ENCODE measurements around the gene MED15.
"Not testable (repeated sequence)": the region's sequence is repeated elsewhere in the genome, so short reads cannot be mapped to it uniquely, and the experiment has no call there.

MED15 gene

DNA sequence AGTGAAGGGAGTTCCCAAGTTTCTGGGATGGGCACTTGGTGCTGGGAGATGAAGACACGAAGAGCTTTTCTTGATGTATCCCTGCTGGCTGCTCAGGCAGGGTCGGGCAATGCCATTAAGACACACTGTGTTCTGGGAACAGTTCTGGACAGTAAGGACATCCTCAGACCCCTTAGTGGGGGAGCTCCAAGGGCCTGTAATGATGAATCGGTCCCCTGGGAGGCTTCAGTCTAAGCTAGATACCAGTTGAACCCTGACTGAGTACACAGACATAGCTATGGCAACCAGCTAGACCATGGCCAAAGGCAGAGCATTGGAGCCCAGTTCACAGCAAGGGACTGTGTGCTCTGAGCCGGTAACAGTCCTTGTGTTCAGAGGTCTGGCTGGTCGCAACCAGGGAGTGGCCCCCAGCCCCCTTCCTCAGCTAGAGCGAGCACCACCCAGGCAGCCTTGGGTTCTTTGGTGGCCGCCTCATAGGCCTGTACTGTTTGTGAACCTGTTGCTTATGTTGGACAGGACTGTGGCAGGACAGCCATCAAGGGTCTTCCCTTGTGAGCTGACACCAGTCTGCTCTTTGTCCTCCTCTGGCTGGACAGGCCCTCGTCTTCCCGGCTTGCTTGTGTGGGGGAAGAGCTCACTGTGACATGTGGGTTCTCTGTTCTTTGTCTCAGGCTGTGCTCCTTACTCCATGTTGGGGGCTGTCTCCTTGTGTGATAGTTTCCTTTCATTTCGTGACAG, 25.0 kb downstream of the MED15 start:
- no peaks in the 10 kb centered on the region for H3K9me3 ChIP-seq (ENCODE audit: control insufficient read depth in 2 of 2, low read length in 2 of 2)
- H3K4me3 ChIP-seq (ENCODE audit: low read length in 2 of 2): no peak overlapping the region
- H3K27me3 ChIP-seq (ENCODE audit: control insufficient read depth in 2 of 2, insufficient read depth in 2 of 2, low read length in 2 of 2): no peaks in the 10 kb centered on the region
- peaks cover 28 to 30% of the 10 kb centered on the region in 2 donors for H3K4me1 ChIP-seq (ENCODE audit: control insufficient read depth in 2 of 2, insufficient read depth in 2 of 2, low read length in 2 of 2)
- peaks cover 18 to 32% of the 10 kb centered on the region in 2 donors for H3K36me3 ChIP-seq (ENCODE audit: control insufficient read depth in 2 of 2, insufficient read depth in 2 of 2, low read length in 2 of 2)
- H3K9ac ChIP-seq (ENCODE audit: low read depth in 1 of 2, low read length in 2 of 2): peak overlapping the region in 1 of 2 donors; percentile 62
- H3K27ac ChIP-seq (ENCODE audit: low read depth in 2 of 2, low read length in 2 of 2): peak overlapping the region; percentile 76 to 81

DNA sequence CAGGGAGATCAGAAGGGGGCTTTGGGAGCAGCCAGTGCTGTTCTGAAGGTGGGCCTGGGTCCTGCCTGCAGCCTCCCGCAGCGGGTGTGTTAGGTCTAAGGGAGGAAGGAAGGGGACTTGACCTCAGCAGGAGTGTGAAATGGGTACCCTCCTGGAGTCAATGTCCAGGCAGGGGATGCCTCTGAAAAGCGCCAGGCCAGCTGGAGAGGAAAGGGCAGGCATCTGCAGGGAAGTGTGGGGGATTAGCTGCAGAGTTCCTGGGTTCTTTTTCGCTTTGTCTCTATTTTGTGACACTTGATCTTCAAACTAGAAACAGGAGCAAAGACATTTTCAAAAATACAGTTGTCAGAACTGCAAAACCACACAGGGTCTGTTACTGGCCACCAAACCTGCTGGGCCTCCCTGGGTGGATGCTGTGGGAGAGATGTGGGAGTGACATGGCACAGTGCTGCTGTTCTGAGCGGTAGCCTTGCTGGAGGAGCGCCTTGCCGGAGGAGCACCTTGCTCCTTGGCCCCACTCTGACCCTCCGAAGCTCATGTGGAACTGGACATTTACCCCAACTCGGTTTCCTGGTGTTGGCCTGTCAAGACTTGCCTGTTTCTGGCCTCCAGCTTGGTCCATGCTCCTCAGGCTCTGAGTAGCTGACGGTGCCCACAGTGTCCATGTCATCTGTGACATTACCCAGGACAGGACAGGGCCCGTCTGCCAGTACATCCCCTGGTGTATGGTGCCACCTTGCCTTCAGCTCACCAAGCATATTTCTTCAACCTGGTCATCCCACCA, 25.9 kb downstream of the MED15 start:
- Histone ChIP-seq H3K27ac (ENCODE audit: low read depth in 2 of 2, low read length in 2 of 2) (no peak overlapping the region), H3K27me3 (ENCODE audit: control insufficient read depth in 2 of 2, insufficient read depth in 2 of 2, low read length in 2 of 2) (no peaks in the 10 kb centered on the region), H3K36me3 (ENCODE audit: control insufficient read depth in 2 of 2, insufficient read depth in 2 of 2, low read length in 2 of 2) (peaks cover 19 to 34% of the 10 kb centered on the region in 2 donors), H3K4me1 (ENCODE audit: control insufficient read depth in 2 of 2, insufficient read depth in 2 of 2, low read length in 2 of 2) (peaks cover 28 to 30% of the 10 kb centered on the region in 2 donors), H3K9ac (ENCODE audit: low read depth in 1 of 2, low read length in 2 of 2) (no peak overlapping the region), H3K4me3 (ENCODE audit: low read length in 2 of 2) (no peak overlapping the region), H3K9me3 (ENCODE audit: control insufficient read depth in 2 of 2, low read length in 2 of 2) (no peaks in the 10 kb centered on the region)

DNA sequence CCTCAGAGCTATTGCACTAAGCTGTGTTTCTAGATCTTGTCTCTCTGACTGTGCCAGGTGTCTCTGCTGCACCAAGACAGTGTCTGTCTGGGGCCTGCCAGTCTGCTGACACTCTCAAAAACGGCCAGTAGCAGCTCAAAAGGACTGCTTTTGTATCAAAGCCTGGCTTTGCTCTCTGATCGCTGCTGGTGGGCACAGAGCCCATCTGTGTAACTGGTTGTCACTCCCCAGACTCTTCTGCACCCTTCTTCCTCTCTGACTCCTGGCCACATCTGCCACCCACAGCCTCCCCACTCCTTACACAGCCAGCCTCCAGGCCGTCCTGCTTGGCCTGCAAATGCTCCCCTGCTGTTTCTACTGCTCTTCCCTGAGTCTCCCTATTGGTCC, 26.5 kb downstream of the MED15 start:
- Histone ChIP-seq H3K36me3 (ENCODE audit: control insufficient read depth in 2 of 2, insufficient read depth in 2 of 2, low read length in 2 of 2) (peaks cover 15 to 29% of the 10 kb centered on the region in 2 donors), H3K4me1 (ENCODE audit: control insufficient read depth in 2 of 2, insufficient read depth in 2 of 2, low read length in 2 of 2) (peaks cover 28 to 30% of the 10 kb centered on the region in 2 donors), H3K27me3 (ENCODE audit: control insufficient read depth in 2 of 2, insufficient read depth in 2 of 2, low read length in 2 of 2) (no peaks in the 10 kb centered on the region), H3K4me3 (ENCODE audit: low read length in 2 of 2) (no peak overlapping the region), H3K9me3 (ENCODE audit: control insufficient read depth in 2 of 2, low read length in 2 of 2) (no peaks in the 10 kb centered on the region), H3K27ac (ENCODE audit: low read depth in 2 of 2, low read length in 2 of 2) (no peak overlapping the region), H3K9ac (ENCODE audit: low read depth in 1 of 2, low read length in 2 of 2) (no peak overlapping the region)

DNA sequence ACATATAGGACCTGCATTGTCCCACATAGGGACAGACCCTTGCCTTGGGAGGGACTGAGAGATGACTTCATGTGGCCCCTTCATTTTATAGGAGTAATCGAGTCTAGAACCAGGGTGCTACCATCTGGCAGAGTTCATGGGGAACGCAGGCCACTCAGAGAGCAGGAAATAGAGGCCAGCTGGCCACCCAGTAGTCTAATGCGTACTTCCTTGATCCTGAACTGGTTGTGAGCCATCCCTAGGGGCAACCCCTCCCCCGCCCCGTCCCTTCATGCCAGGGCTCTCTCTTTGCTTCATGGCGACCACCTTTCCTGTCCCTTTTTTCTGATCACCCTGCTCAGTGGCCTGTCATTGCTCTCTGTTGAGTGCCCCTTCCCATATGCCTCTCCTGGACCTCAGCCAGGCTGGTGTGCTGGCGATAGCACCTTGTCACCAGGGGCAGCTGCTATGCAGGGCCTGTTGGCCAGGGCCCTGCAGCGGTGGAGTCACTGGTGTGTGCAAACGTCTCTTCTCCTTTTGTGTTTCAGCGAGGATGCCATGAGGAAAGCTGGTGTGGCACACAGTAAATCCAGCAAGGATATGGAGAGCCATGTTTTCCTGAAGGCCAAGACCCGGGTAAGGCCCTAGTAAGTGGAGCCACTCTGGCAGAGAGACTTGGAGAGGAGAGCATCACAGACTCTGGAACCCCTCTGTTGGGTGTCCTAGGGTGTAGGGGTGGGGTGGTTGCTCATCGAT, 29.3 kb downstream of the MED15 start:
- Histone ChIP-seq H3K27ac (ENCODE audit: low read depth in 2 of 2, low read length in 2 of 2) (no peak overlapping the region), H3K4me1 (ENCODE audit: control insufficient read depth in 2 of 2, insufficient read depth in 2 of 2, low read length in 2 of 2) (peaks cover 8 to 9% of the 10 kb centered on the region in 2 donors), H3K9ac (ENCODE audit: low read depth in 1 of 2, low read length in 2 of 2) (no peak overlapping the region), H3K4me3 (ENCODE audit: low read length in 2 of 2) (no peak overlapping the region), H3K36me3 (ENCODE audit: control insufficient read depth in 2 of 2, insufficient read depth in 2 of 2, low read length in 2 of 2) (peaks cover 15 to 35% of the 10 kb centered on the region in 2 donors), H3K9me3 (ENCODE audit: control insufficient read depth in 2 of 2, low read length in 2 of 2) (no peaks in the 10 kb centered on the region), H3K27me3 (ENCODE audit: control insufficient read depth in 2 of 2, insufficient read depth in 2 of 2, low read length in 2 of 2) (no peaks in the 10 kb centered on the region)

DNA sequence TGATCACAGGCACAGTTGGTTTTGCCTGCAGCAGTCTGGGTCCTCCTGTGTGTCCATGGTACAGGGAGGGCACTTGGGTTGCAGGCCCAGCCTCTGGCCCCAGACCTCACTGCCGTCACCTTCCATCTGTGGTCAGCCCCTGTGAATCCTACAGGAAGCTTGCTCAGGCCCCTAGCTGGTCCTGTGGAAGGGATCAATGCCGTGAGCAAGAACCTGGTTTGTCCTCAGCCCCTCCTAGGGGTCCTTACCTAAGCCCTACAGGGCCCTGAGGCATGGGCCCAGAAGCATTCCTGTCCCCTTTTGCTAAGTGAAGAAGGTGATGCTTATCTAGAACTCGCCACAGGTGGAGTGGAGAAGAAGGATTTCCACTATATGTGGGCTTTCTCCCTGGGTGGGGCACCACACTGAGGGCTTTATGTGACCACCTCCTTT, 29.9 kb downstream of the MED15 start:
- Histone ChIP-seq H3K4me1 (ENCODE audit: control insufficient read depth in 2 of 2, insufficient read depth in 2 of 2, low read length in 2 of 2) (peaks cover 5 to 6% of the 10 kb centered on the region in 2 donors), H3K27me3 (ENCODE audit: control insufficient read depth in 2 of 2, insufficient read depth in 2 of 2, low read length in 2 of 2) (no peaks in the 10 kb centered on the region), H3K9ac (ENCODE audit: low read depth in 1 of 2, low read length in 2 of 2) (no peak overlapping the region), H3K4me3 (ENCODE audit: low read length in 2 of 2) (no peak overlapping the region), H3K9me3 (ENCODE audit: control insufficient read depth in 2 of 2, low read length in 2 of 2) (no peaks in the 10 kb centered on the region), H3K27ac (ENCODE audit: low read depth in 2 of 2, low read length in 2 of 2) (no peak overlapping the region), H3K36me3 (ENCODE audit: control insufficient read depth in 2 of 2, insufficient read depth in 2 of 2, low read length in 2 of 2) (peaks cover 15 to 35% of the 10 kb centered on the region in 2 donors)

DNA sequence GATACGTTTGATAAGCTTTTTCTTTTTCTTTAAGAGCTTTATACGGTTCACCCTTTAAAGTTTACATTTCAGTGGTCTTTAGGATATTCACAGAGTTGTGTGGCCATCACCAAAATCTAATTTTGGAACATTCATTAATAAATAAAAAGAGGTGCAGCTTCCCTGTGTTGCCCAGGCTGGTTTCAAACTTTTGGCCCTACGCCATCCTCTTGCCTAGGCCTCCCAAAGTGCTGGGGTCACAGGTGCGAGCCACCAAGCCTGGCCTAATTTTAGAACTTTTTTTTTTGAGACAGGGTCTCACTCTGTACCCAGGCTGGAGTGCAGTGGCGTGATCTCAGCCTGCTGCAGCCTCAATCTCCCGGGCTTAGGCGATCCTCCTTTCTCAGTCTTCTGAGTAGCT, 30.6 kb downstream of the MED15 start:
- Histone ChIP-seq H3K4me3 (ENCODE audit: low read length in 2 of 2) (no peak overlapping the region), H3K9ac (ENCODE audit: low read depth in 1 of 2, low read length in 2 of 2) (no peak overlapping the region), H3K36me3 (ENCODE audit: control insufficient read depth in 2 of 2, insufficient read depth in 2 of 2, low read length in 2 of 2) (peaks cover 15 to 39% of the 10 kb centered on the region in 2 donors), H3K4me1 (ENCODE audit: control insufficient read depth in 2 of 2, insufficient read depth in 2 of 2, low read length in 2 of 2) (peaks cover 0 to 1% of the 10 kb centered on the region in 2 donors), H3K27ac (ENCODE audit: low read depth in 2 of 2, low read length in 2 of 2) (no peak overlapping the region), H3K27me3 (ENCODE audit: control insufficient read depth in 2 of 2, insufficient read depth in 2 of 2, low read length in 2 of 2) (no peaks in the 10 kb centered on the region), H3K9me3 (ENCODE audit: control insufficient read depth in 2 of 2, low read length in 2 of 2) (no peaks in the 10 kb centered on the region)

DNA sequence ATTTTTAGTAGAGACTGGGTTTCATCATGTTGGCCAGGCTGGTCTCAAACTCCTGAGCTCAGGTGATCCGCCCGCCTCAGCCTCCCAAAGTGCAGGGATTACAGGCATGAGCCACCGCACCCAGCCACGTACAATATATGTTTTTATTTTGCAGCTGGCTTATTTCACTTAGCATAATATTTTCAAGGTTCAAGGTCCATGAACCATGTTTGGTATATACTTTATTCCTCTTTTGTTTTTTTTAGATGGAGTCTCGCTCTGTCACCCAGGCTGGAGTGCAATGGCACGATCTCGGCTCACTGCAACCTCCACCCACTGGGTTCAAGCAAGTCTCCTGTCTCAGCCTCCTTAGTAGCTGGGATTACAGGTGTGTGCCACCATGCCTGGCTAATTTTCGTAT, 31.5 kb downstream of the MED15 start:
- H3K4me3 ChIP-seq (ENCODE audit: low read length in 2 of 2); H3K4me1 ChIP-seq (ENCODE audit: control insufficient read depth in 2 of 2, insufficient read depth in 2 of 2, low read length in 2 of 2): not testable (repeated sequence)

DNA sequence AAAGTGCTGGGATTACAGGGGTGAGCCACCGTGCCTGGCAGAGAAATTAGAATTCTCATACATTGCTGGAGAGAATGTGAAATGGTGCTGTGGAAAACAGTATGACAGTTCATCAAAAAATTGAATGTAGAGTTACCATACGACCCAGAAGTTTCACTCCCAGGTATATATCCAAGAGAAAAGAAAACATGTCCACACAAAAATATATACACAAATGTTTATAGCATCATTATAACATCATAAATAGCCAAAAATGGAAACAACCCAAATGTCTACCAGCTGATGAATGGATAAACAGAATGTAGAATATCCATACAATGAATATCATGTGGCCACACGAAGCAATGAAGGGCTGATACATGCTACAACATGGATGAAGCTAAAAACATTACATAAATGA, 34.6 kb downstream of the MED15 start:
- H3K36me3 ChIP-seq (ENCODE audit: control insufficient read depth in 2 of 2, insufficient read depth in 2 of 2, low read length in 2 of 2): peaks cover 13 to 34% of the 10 kb centered on the region in 2 donors
- no peaks in the 10 kb centered on the region for H3K4me1 ChIP-seq (ENCODE audit: control insufficient read depth in 2 of 2, insufficient read depth in 2 of 2, low read length in 2 of 2)
- no peak overlapping the region for H3K27ac ChIP-seq (ENCODE audit: low read depth in 2 of 2, low read length in 2 of 2)
- no peak overlapping the region for H3K4me3 ChIP-seq (ENCODE audit: low read length in 2 of 2)
- no peaks in the 10 kb centered on the region for H3K27me3 ChIP-seq (ENCODE audit: control insufficient read depth in 2 of 2, insufficient read depth in 2 of 2, low read length in 2 of 2)
- no peak overlapping the region for H3K9ac ChIP-seq (ENCODE audit: low read depth in 1 of 2, low read length in 2 of 2)
- H3K9me3 ChIP-seq (ENCODE audit: control insufficient read depth in 2 of 2, low read length in 2 of 2): no peaks in the 10 kb centered on the region

More for the DNA sequence above, 31.5 kb downstream of the MED15 start:
- H3K9me3 ChIP-seq (ENCODE audit: control insufficient read depth in 2 of 2, low read length in 2 of 2); H3K27ac ChIP-seq (ENCODE audit: low read depth in 2 of 2, low read length in 2 of 2); H3K27me3 ChIP-seq (ENCODE audit: control insufficient read depth in 2 of 2, insufficient read depth in 2 of 2, low read length in 2 of 2); H3K9ac ChIP-seq (ENCODE audit: low read depth in 1 of 2, low read length in 2 of 2): not testable (repeated sequence)
- H3K36me3 ChIP-seq (ENCODE audit: control insufficient read depth in 2 of 2, insufficient read depth in 2 of 2, low read length in 2 of 2): peaks cover 10 to 33% of the 10 kb centered on the region in 2 donors

DNA sequence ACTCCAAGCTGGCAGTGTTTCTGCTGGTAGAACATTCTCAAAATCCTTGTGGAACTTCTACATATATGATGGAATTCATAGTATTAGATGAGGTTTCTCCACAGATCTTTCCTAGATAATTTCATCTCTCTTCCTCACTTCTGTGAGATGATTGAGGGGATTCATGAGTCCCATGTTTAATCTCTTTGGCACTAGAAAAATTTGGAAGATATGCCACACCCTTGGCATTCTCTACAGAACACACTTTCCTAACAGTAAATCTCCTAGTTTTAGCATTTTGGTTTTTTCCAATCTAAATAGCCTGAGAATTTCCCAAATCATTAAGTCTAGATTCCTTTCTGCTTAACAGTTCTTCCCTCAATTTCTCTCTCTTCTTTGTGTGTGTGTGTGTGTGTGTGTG, 35.3 kb downstream of the MED15 start:
- no peaks in the 10 kb centered on the region for H3K4me1 ChIP-seq (ENCODE audit: control insufficient read depth in 2 of 2, insufficient read depth in 2 of 2, low read length in 2 of 2)
- H3K36me3 ChIP-seq (ENCODE audit: control insufficient read depth in 2 of 2, insufficient read depth in 2 of 2, low read length in 2 of 2): peaks cover 9 to 27% of the 10 kb centered on the region in 2 donors

DNA sequence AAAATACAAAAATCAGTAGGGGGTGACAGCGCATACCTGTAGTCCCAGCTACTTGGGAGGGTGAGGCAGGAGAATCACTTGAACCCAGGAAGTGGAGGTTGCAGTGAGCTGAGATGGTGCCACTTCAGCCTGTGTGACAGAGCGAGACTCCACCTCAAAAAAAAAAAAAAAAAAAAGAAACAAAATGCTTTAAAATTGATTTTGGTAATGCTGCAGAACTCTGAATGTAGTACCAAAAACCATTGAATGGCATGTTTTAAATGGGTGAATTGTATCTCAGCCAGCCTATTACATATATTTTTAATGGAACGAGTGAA, 37.9 kb downstream of the MED15 start:
- peaks cover 5 to 19% of the 10 kb centered on the region in 2 donors for H3K36me3 ChIP-seq (ENCODE audit: control insufficient read depth in 2 of 2, insufficient read depth in 2 of 2, low read length in 2 of 2)
- H3K27me3 ChIP-seq (ENCODE audit: control insufficient read depth in 2 of 2, insufficient read depth in 2 of 2, low read length in 2 of 2); H3K9ac ChIP-seq (ENCODE audit: low read depth in 1 of 2, low read length in 2 of 2); H3K9me3 ChIP-seq (ENCODE audit: control insufficient read depth in 2 of 2, low read length in 2 of 2); H3K27ac ChIP-seq (ENCODE audit: low read depth in 2 of 2, low read length in 2 of 2); H3K4me3 ChIP-seq (ENCODE audit: low read length in 2 of 2); H3K4me1 ChIP-seq (ENCODE audit: control insufficient read depth in 2 of 2, insufficient read depth in 2 of 2, low read length in 2 of 2): not testable (repeated sequence)

More for the DNA sequence above, 35.3 kb downstream of the MED15 start:
- Histone ChIP-seq H3K27me3 (ENCODE audit: control insufficient read depth in 2 of 2, insufficient read depth in 2 of 2, low read length in 2 of 2) (no peaks in the 10 kb centered on the region), H3K4me3 (ENCODE audit: low read length in 2 of 2) (no peak overlapping the region), H3K9me3 (ENCODE audit: control insufficient read depth in 2 of 2, low read length in 2 of 2) (no peaks in the 10 kb centered on the region), H3K27ac (ENCODE audit: low read depth in 2 of 2, low read length in 2 of 2) (no peak overlapping the region), H3K9ac (ENCODE audit: low read depth in 1 of 2, low read length in 2 of 2) (no peak overlapping the region)

Data from mucosa of rectum (tissue), 2 donors.